Endothelial cell of umbilical vein (primary cell): ENCODE measurements around the gene KIF18A. TPM values are rescaled to one million over a fixed set of nuclear protein-coding genes. Genes with fewer than 3 reads are reported as not detected.

ENCODE experiments used
- BruUV-seq: library from RNA; stranded (reverse); fragments of 400-500 nt; replicated peaks from 2 replicates; lab custom pipeline; 2021; lab: Mats Ljungman, UMichigan
- CTCF ChIA-PET: fragments of 300-600, 350-600 bp; sonication (Branson Sonifier 250); formaldehyde crosslinking; loops from one replicate; lab custom pipeline; 2021; ENCODE audit warnings: antibody characterized with exemption, inconsistent platforms; lab: Charles Lee
- POLR2A ChIA-PET: fragments of 300-600, 350-600 bp; sonication (Branson Sonifier 250); formaldehyde crosslinking; loops from one replicate; lab custom pipeline; 2021; ENCODE audit warnings: antibody characterized with exemption, inconsistent platforms; lab: Charles Lee
- DNase-seq: peaks from one replicate; pipeline ENCODE4 v3.0.0-alpha.2; 2011; ENCODE audit warnings: low read depth, low spot score
- FAIRE-seq: peaks from 2 replicates; lab custom pipeline; 2011; peaks lifted over from hg19 to GRCh38; lab: Jason Lieb, UNC
- H2AFZ ChIP-seq: 2 replicates; pipeline ENCODE4 v1.6.0; 2012; ENCODE audit warnings: low read depth, low read length, control low read depth, inconsistent platforms
- H3K27ac ChIP-seq: 2 replicates; pipeline ENCODE4 v1.5.1; 2011; ENCODE audit warnings: low read depth, mild to moderate bottlenecking, control low read depth, low read length, moderate library complexity; ENCODE audit not compliant: insufficient read depth
- H3K27me3 ChIP-seq, 2 experiments: 2 replicates each; pipeline versions ENCODE4 v1.6.0 to v1.6.1; 2011; ENCODE audit warnings: low read length in 2 of 2, mixed read lengths in 1 of 2; ENCODE audit not compliant: control insufficient read depth in 2 of 2, insufficient read depth in 2 of 2
- H3K36me3 ChIP-seq, 2 experiments: 2 replicates in 1 of 2; 3 replicates in 1 of 2; pipeline ENCODE4 v1.5.1; 2011; ENCODE audit warnings: low read length in 2 of 2, mild to moderate bottlenecking in 1 of 2, moderate library complexity in 1 of 2; ENCODE audit not compliant: control insufficient read depth in 2 of 2, insufficient read depth in 2 of 2; ENCODE audit errors: extremely low read depth in 1 of 2
- H3K4me1 ChIP-seq: 3 replicates; pipeline ENCODE4 v1.5.1; 2011; ENCODE audit warnings: mild to moderate bottlenecking, low read length; ENCODE audit not compliant: control insufficient read depth, insufficient read depth; ENCODE audit errors: extremely low read depth
- H3K4me2 ChIP-seq: 2 replicates; pipeline ENCODE4 v1.6.1; 2011; ENCODE audit warnings: low read length, control low read depth, mixed read lengths; ENCODE audit not compliant: insufficient read depth
- H3K4me3 ChIP-seq, 3 experiments: fragments of 200-600 bp in 1 of 3; sonication (generic), shearing (Covaris generic) in 1 of 3; replicated peaks in 1 of 3; 2 replicates each; pipeline ENCODE4 v1.5.1; 2011 to 2016; ENCODE audit warnings: control low read depth in 3 of 3, low read length in 3 of 3, mild to moderate bottlenecking in 2 of 3, inconsistent platforms in 1 of 3, low read depth in 1 of 3, moderate library complexity in 1 of 3; ENCODE audit not compliant: insufficient read depth in 1 of 3
- H3K79me2 ChIP-seq: 2 replicates; pipeline ENCODE4 v1.6.0; 2012; ENCODE audit warnings: low read length, inconsistent platforms; ENCODE audit not compliant: control insufficient read depth, insufficient read depth
- H3K9ac ChIP-seq: replicated peaks from 2 replicates; pipeline ENCODE3; 2011; ENCODE audit warnings: low read length, control low read depth; ENCODE audit not compliant: insufficient read depth; ENCODE audit errors: extremely low read depth
- H3K9me1 ChIP-seq: replicated peaks from 3 replicates; pipeline ENCODE4 v1.6.0; 2011; ENCODE audit warnings: mild to moderate bottlenecking, low read length; ENCODE audit not compliant: control insufficient read depth, insufficient read depth; ENCODE audit errors: extremely low read depth
- H3K9me3 ChIP-seq: replicated peaks from 2 replicates; pipeline ENCODE4 v1.5.1; 2012; ENCODE audit warnings: low read length, inconsistent platforms; ENCODE audit not compliant: control insufficient read depth, insufficient read depth
- H4K20me1 ChIP-seq: replicated peaks from 2 replicates; pipeline ENCODE3; 2011; ENCODE audit warnings: mild to moderate bottlenecking, low read length; ENCODE audit not compliant: control insufficient read depth, insufficient read depth; ENCODE audit errors: extremely low read depth
- EZH2 ChIP-seq: IDR thresholded peaks from 2 replicates; pipeline ENCODE4 v1.6.1; 2012; ENCODE audit warnings: borderline replicate concordance, low read depth, mild to moderate bottlenecking, moderate library complexity, low read length, inconsistent platforms; ENCODE audit not compliant: severe bottlenecking
- FOS ChIP-seq: IDR thresholded peaks from 2 replicates; pipeline ENCODE4 v1.6.1; 2011; ENCODE audit warnings: mild to moderate bottlenecking, low read length, moderate library complexity, borderline replicate concordance; ENCODE audit not compliant: insufficient read depth
- GATA2 ChIP-seq: IDR thresholded peaks from 2 replicates; pipeline ENCODE4 v1.7.0; 2011; ENCODE audit warnings: low read depth, mild to moderate bottlenecking, moderate library complexity, mixed read lengths, low read length; ENCODE audit not compliant: insufficient read length, insufficient read depth
- JUN ChIP-seq: IDR thresholded peaks from 2 replicates; pipeline ENCODE4 v1.6.1; 2011; ENCODE audit warnings: borderline replicate concordance, low read depth; ENCODE audit not compliant: insufficient read length, insufficient read depth
- MYC ChIP-seq: IDR thresholded peaks from one replicate; pipeline ENCODE4 v1.6.1; 2011; ENCODE audit warnings: mild to moderate bottlenecking, low read depth, low read length
- POLR2A ChIP-seq: IDR thresholded peaks from 2 replicates; pipeline ENCODE4 v1.6.1; 2012; ENCODE audit warnings: low read depth, mild to moderate bottlenecking, control low read depth, low read length
- POLR2AphosphoS5 ChIP-seq: IDR thresholded peaks from 2 replicates; pipeline ENCODE4 v1.6.1; 2012; ENCODE audit warnings: low read depth, mild to moderate bottlenecking, control low read depth, low read length, moderate library complexity; ENCODE audit not compliant: insufficient read depth
- dilution Hi-C: fragments of 300-500 bp; cut with MboI; formaldehyde crosslinking; loops from one replicate; pipeline ENCODE4 v1.15.0; 2019; ENCODE audit warnings: low sequenced_read_pairs; ENCODE audit not compliant: extremely low pct_ligation_motif_present
- intact Hi-C: fragments of 100-400 bp; cut with micrococcal nuclease; formaldehyde crosslinking; loops from one replicate; pipeline ENCODE4 v1.10.0; 2022
- polyA plus RNA-seq, 4 experiments: library from polyadenylated mRNA; depleted of rRNA in 3 of 4; stranded (reverse) in 3 of 4; unstranded in 1 of 4; fragments of >200 nt; gene quantifications; 2 replicates each; pipeline versions ENCODE4 v1.2.1 to v1.2.3, GENCODE V29; 2011 to 2012; ENCODE audit warnings: missing spikeins in 1 of 4
- total RNA-seq: library from RNA; stranded (reverse); gene quantifications from 2 replicates; pipeline ENCODE4 v1.2.3, GENCODE V29; 2021
- TF ChIP-seq, protein P1 (sequence below): IDR thresholded peaks from 2 replicates; pipeline ENCODE4 v1.6.1; 2011; ENCODE audit not compliant: insufficient read depth, insufficient read length
- TF ChIP-seq, protein P2 (sequence below), 2 donors: IDR thresholded peaks; 1 replicate in 1 of 2; 2 replicates in 1 of 2; pipeline ENCODE4 v1.5.1; 2011; ENCODE audit warnings: low read length in 2 of 2, mild to moderate bottlenecking in 2 of 2, moderate library complexity in 2 of 2, control low read depth in 1 of 2, inconsistent platforms in 1 of 2, low read depth in 1 of 2; ENCODE audit not compliant: insufficient read depth in 1 of 2; ENCODE audit errors: extremely low read depth in 1 of 2

KIF18A gene
- total and polyA plus RNA-seq, 2 donors (not counting 3 experiments of a cell fraction or from before 2014, with no cell fraction given) = 2.5 to 18.5 TPM

DNA sequence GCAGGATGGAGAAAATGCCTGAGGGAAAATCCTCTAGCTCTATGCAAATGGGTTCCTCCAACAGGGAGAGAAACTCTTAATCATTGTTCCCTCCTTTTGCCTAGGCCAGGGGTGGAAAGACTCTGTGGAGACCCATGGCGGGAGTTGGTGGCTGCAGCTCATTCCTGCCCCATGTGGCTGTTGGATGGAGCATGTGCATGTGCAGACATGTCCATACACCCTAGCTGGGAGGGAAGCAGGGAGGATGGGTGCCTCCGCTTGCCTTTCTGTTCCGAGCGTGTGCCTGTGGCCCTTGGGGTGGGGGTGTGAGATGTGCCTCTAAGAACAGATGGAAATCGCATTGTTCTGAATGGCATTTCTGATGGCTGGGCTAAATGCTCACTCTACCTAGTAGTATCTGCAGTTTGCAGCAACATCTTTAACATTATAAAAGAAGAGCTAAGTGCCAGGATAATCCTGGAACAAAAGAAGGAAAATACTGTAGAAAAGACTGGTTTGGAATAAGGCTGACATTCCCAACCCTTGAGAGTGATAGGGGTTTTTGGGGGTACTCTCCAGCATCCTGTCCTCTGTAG is 32.0 kb upstream of the KIF18A start:
- Histone ChIP-seq H3K4me3 (no peak overlapping the region), H3K9me1 (no peaks in the 10 kb centered on the region), H3K4me2 (no peak overlapping the region), H3K4me1 (peaks cover 2% of the 10 kb centered on the region), H3K9ac (no peak overlapping the region), H3K27ac (no peak overlapping the region), H4K20me1 (no peaks in the 10 kb centered on the region), H2AFZ (no peak overlapping the region), H3K36me3 (no peaks in the 10 kb centered on the region), H3K79me2 (no peaks in the 10 kb centered on the region), H3K27me3 (no peaks in the 10 kb centered on the region), H3K9me3 (no peaks in the 10 kb centered on the region)
- ChIA-PET POLR2A (no interaction called here), CTCF (interaction anchor here (1.5 kb wide), 1 partner anchor 12 kb away, joined by 5 read pairs; no protein-coding TSS in a partner anchor)
- TF ChIP-seq JUN (no peak), EZH2 (no peak), GATA2 (no peak), FOS (no peak), POLR2AphosphoS5 (no peak), MYC (no peak), POLR2A (no peak)
- TF ChIP-seq, protein P1, sequence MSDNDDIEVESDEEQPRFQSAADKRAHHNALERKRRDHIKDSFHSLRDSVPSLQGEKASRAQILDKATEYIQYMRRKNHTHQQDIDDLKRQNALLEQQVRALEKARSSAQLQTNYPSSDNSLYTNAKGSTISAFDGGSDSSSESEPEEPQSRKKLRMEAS = no peak
- TF ChIP-seq, protein P2, sequence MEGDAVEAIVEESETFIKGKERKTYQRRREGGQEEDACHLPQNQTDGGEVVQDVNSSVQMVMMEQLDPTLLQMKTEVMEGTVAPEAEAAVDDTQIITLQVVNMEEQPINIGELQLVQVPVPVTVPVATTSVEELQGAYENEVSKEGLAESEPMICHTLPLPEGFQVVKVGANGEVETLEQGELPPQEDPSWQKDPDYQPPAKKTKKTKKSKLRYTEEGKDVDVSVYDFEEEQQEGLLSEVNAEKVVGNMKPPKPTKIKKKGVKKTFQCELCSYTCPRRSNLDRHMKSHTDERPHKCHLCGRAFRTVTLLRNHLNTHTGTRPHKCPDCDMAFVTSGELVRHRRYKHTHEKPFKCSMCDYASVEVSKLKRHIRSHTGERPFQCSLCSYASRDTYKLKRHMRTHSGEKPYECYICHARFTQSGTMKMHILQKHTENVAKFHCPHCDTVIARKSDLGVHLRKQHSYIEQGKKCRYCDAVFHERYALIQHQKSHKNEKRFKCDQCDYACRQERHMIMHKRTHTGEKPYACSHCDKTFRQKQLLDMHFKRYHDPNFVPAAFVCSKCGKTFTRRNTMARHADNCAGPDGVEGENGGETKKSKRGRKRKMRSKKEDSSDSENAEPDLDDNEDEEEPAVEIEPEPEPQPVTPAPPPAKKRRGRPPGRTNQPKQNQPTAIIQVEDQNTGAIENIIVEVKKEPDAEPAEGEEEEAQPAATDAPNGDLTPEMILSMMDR (IDR thresholded peaks at IDR 0.05; ENCODE audit: extremely low read depth in 1 of 2, insufficient read depth in 1 of 2, low read depth in 1 of 2, low read length in 2 of 2) = no peak
- no TSS peak for BruUV-seq
- DNase-seq = no peak
- dilution Hi-C loops (no loop called here), intact Hi-C loops (no loop called here)
- no peak for FAIRE-seq
